Esophagus muscularis mucosa (tissue), 3 donors: ENCODE results near the gene MFSD1.

Experiments used
- CTCF ChIP-seq, 3 experiments: fragments of 200-600 bp in 2 of 3; fragments of 450-650 bp in 1 of 3; sonication (generic) in 2 of 3; IDR thresholded peaks; one replicate each; pipeline ENCODE4 v1.5.1; 2017 to 2019; ENCODE audit warnings: antibody characterized with exemption in 3 of 3, mild to moderate bottlenecking in 2 of 3, moderate library complexity in 1 of 3
- POLR2AphosphoS5 ChIP-seq, 2 donors: sonication (generic); formaldehyde crosslinking; IDR thresholded peaks; one replicate each; pipeline ENCODE4 v1.6.1; 2017; ENCODE audit warnings: antibody characterized with exemption in 2 of 2

GRCh38 chr3:158823426-158823825, 21.6 kb downstream of the MFSD1 start:
- TF ChIP-seq CTCF (IDR thresholded peaks at IDR 0.05), result no peak
- no peak for TF ChIP-seq POLR2AphosphoS5 (IDR thresholded peaks at IDR 0.05)
